ENCODE results near the gene TSTD1.

Gene TSTD1

DNA sequence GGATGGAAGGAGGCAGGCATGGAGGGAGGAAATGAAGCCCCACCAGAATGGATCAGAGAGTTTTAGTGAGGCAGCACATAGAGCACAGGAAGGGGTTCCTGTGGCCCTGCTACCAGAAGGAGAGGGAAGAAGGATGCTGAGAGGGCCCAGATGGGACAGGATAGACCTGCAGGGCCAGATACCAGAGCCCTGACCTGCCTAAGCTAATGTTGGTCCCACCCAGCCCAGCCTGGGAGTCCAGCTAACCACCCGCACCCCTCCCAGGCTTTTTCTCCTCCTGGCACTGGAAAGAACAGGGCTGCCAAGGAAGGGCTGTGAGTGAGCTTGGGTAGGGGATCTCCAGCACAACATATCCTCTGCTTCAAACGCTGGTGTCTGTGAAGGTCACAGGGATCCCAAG lies 43.7 kb upstream of the TSTD1 start:
- H3K36me3 ChIP-seq (replicated peaks; ENCODE audit: insufficient read depth, low read length): no peaks in the 10 kb centered on the region

DNA sequence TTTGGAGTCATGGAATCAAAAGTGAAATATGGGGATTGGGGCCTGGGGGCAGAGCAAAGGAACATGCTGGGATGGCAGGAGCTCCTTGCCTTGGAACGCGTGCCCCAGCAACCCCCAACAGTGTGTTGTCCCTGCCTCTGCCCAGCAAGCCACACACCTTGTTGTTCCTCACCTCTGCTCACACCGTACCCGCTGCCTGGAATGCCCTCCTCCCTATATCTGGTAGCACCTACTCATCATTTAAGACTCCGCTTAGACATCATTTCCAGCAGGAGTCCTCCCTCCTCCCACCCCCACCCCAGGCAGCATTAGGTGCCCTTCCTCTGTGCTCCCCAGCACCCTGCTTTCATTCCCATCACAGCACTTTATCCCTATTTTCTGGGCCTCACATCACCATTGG lies 42.8 kb upstream of the TSTD1 start:
- H3K36me3 ChIP-seq (replicated peaks; ENCODE audit: insufficient read depth, low read length): no peaks in the 10 kb centered on the region
- no peaks in the 10 kb centered on the region for H3K4me1 ChIP-seq (ENCODE audit: low read length)
- H4K20me1 ChIP-seq (ENCODE audit: insufficient read depth, low read length): no peaks in the 10 kb centered on the region
- H3K27me3 ChIP-seq (replicated peaks; ENCODE audit: insufficient read depth, low read length): no peaks in the 10 kb centered on the region
- no peaks in the 10 kb centered on the region for H3K9me3 ChIP-seq (replicated peaks; ENCODE audit: insufficient read depth, low read length)
- H3K9me2 ChIP-seq (replicated peaks; ENCODE audit: insufficient read depth, low read length): no peaks in the 10 kb centered on the region
- no peak overlapping the region for H3K4me3 ChIP-seq (ENCODE audit: low read length)
- no peak overlapping the region for H3K27ac ChIP-seq (ENCODE audit: low read length)
- TF ChIP-seq EZH2 (optimal IDR thresholded peaks at IDR 0.05; ENCODE audit: low read depth, low read length) (no peak), EZH2phosphoT487 (IDR thresholded peaks at IDR 0.05; ENCODE audit: low read length) (no peak)
- TF ChIP-seq, protein P1, sequence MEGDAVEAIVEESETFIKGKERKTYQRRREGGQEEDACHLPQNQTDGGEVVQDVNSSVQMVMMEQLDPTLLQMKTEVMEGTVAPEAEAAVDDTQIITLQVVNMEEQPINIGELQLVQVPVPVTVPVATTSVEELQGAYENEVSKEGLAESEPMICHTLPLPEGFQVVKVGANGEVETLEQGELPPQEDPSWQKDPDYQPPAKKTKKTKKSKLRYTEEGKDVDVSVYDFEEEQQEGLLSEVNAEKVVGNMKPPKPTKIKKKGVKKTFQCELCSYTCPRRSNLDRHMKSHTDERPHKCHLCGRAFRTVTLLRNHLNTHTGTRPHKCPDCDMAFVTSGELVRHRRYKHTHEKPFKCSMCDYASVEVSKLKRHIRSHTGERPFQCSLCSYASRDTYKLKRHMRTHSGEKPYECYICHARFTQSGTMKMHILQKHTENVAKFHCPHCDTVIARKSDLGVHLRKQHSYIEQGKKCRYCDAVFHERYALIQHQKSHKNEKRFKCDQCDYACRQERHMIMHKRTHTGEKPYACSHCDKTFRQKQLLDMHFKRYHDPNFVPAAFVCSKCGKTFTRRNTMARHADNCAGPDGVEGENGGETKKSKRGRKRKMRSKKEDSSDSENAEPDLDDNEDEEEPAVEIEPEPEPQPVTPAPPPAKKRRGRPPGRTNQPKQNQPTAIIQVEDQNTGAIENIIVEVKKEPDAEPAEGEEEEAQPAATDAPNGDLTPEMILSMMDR (IDR thresholded peaks at IDR 0.05; ENCODE audit: low read length): no peak
- no peak overlapping the region for H3K4me2 ChIP-seq (ENCODE audit: low read depth, low read length)
- H3K79me2 ChIP-seq (ENCODE audit: low read length): no peaks in the 10 kb centered on the region
- H2AFZ ChIP-seq (ENCODE audit: low read length): no peak overlapping the region
- no peak overlapping the region for H3K9ac ChIP-seq (ENCODE audit: low read length)
- no peaks in the 10 kb centered on the region for H3F3A ChIP-seq (ENCODE audit: insufficient read depth, low read length)
- no peak for DNase-seq

More for the DNA sequence above, 43.7 kb upstream of the TSTD1 start:
- Histone ChIP-seq H3K27ac (ENCODE audit: low read length) (no peak overlapping the region), H4K20me1 (ENCODE audit: insufficient read depth, low read length) (no peaks in the 10 kb centered on the region), H3K4me3 (ENCODE audit: low read length) (no peak overlapping the region), H3K9me3 (replicated peaks; ENCODE audit: insufficient read depth, low read length) (no peaks in the 10 kb centered on the region), H3K79me2 (ENCODE audit: low read length) (no peaks in the 10 kb centered on the region), H3K4me2 (ENCODE audit: low read depth, low read length) (no peak overlapping the region), H3F3A (ENCODE audit: insufficient read depth, low read length) (no peaks in the 10 kb centered on the region), H2AFZ (ENCODE audit: low read length) (no peak overlapping the region), H3K9me2 (replicated peaks; ENCODE audit: insufficient read depth, low read length) (no peaks in the 10 kb centered on the region), H3K27me3 (replicated peaks; ENCODE audit: insufficient read depth, low read length) (no peaks in the 10 kb centered on the region), H3K4me1 (ENCODE audit: low read length) (no peaks in the 10 kb centered on the region), H3K9ac (ENCODE audit: low read length) (no peak overlapping the region)
- DNase-seq: no peak
- TF ChIP-seq EZH2 (optimal IDR thresholded peaks at IDR 0.05; ENCODE audit: low read depth, low read length) (no peak), EZH2phosphoT487 (IDR thresholded peaks at IDR 0.05; ENCODE audit: low read length) (no peak)
- TF ChIP-seq, protein P1 (IDR thresholded peaks at IDR 0.05; ENCODE audit: low read length): no peak

DNA sequence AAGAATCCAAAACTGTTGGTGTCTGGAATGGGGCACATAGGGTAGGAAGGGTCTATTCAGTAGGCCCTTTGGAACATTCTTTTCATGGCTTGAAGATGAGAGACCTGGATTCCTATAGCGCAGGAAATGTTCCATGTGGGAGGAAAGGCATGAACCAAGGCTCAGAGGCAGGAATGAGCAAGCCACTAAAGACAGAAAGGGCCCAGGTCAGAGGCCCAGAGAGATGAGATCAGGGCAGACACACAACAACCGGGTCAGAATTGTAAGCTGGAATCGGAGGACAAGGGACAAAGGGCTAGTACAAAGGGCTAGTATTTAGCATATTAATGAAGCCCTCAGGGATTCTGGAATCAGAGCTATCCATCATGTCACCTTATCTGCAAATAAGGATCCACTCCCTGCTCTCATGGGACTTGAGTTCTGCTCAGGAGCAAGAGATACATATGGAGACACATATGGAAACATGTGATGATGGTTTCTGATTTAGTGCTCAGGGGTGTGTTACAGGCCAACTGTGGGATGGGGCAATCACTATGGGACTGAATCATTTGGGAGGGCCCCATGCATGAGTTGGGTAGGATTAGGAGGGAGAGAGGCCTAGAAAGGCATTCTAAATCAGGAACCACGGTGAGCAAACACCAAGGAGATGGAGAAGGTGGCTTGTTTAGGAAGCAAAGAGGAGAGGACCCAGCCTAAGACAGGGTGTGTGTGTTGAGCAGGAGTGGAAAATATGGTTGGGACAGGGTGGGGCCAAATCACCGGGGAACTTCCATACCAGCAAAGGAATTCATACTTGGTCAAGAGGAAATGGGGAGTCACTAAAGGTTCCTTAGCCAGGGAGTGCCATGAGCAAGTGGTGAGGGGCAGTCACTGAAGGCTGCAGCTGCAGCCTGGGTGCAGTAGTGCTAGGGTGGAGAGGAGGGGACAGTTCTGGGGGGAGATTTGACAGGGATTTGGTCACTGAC lies 42.0 kb upstream of the TSTD1 start:
- H3K9me2 ChIP-seq (replicated peaks; ENCODE audit: insufficient read depth, low read length): no peaks in the 10 kb centered on the region
- no peaks in the 10 kb centered on the region for H4K20me1 ChIP-seq (ENCODE audit: insufficient read depth, low read length)
- H3K4me3 ChIP-seq (ENCODE audit: low read length): no peak overlapping the region
- no peaks in the 10 kb centered on the region for H3K36me3 ChIP-seq (replicated peaks; ENCODE audit: insufficient read depth, low read length)
- no peak overlapping the region for H2AFZ ChIP-seq (ENCODE audit: low read length)
- no peaks in the 10 kb centered on the region for H3K4me1 ChIP-seq (ENCODE audit: low read length)
- H3K79me2 ChIP-seq (ENCODE audit: low read length): no peaks in the 10 kb centered on the region
- no peak overlapping the region for H3K27ac ChIP-seq (ENCODE audit: low read length)
- no peak overlapping the region for H3K9ac ChIP-seq (ENCODE audit: low read length)
- no peak overlapping the region for H3K4me2 ChIP-seq (ENCODE audit: low read depth, low read length)
- no peak for TF ChIP-seq EZH2 (optimal IDR thresholded peaks at IDR 0.05; ENCODE audit: low read depth, low read length)
- TF ChIP-seq, protein P1 (IDR thresholded peaks at IDR 0.05; ENCODE audit: low read length): no peak
- TF ChIP-seq EZH2phosphoT487 (IDR thresholded peaks at IDR 0.05; ENCODE audit: low read length): no peak
- no peaks in the 10 kb centered on the region for H3F3A ChIP-seq (ENCODE audit: insufficient read depth, low read length)
- no peaks in the 10 kb centered on the region for H3K27me3 ChIP-seq (replicated peaks; ENCODE audit: insufficient read depth, low read length)
- no peak for DNase-seq
- no peaks in the 10 kb centered on the region for H3K9me3 ChIP-seq (replicated peaks; ENCODE audit: insufficient read depth, low read length)

Data from MM.1S (cell line).